Retina (tissue), 1 donor: Measurements from ENCODE around the gene SKP1.

Experiments
- DNase-seq: peaks from one replicate; pipeline ENCODE4 v3.0.0-alpha.2; 2016

Gene SKP1

DNA sequence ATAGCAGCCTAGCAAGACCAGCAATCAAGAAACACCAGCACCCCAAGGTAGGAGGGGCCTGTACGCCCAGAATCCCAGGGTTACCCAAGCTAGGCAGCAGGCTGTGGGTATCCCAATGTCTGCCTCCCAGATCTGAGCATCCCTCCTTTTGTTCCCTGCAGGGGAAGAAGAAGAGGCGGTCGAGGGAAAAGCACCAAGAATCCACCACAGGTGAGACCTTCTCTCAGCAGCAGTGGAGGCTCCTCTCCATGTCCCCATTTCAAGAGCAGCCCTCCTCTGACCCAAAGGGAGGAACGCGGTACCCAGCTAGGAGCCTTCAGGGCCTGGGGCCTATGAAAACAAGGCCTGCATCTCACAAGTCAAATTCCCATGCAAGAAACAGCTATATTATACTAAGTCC is 33.3 kb downstream of the SKP1 start:
- no peak for DNase-seq

DNA sequence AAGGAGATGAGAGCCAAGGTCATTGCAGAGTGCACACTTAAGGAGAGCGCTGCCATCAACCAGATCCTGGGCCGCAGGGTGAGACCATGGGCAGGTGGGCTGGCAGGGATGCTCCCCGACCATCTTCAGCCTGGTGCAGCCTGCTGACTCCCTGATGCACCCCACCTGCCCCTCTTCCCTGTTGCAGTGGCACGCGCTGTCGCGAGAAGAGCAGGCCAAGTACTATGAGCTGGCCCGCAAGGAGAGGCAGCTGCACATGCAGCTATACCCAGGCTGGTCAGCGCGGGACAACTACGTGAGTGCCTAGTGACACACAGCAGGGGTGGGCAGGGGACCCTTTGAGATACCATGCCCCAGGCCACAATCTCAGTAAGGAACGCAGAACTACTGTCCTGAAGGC is 33.9 kb downstream of the SKP1 start:
- DNase-seq: no peak

DNA sequence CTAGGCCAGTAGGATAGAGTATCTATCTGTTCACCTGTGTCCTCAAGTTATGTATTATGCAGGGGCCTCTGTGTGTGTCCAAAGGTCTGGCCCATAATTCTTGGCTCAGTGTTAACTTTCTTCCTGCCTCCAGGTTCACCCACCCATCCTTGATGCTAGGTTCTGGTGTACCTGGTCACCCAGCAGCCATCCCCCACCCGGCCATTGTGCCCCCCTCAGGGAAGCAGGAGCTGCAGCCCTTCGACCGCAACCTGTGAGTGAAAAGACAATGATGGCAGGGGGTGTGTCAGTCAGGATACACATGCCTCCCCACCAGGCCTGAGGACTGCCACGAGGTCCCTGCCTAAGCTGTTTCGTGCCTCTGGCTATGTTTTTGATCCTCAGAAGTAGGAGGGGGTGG is 34.7 kb downstream of the SKP1 start:
- DNase-seq: no peak

DNA sequence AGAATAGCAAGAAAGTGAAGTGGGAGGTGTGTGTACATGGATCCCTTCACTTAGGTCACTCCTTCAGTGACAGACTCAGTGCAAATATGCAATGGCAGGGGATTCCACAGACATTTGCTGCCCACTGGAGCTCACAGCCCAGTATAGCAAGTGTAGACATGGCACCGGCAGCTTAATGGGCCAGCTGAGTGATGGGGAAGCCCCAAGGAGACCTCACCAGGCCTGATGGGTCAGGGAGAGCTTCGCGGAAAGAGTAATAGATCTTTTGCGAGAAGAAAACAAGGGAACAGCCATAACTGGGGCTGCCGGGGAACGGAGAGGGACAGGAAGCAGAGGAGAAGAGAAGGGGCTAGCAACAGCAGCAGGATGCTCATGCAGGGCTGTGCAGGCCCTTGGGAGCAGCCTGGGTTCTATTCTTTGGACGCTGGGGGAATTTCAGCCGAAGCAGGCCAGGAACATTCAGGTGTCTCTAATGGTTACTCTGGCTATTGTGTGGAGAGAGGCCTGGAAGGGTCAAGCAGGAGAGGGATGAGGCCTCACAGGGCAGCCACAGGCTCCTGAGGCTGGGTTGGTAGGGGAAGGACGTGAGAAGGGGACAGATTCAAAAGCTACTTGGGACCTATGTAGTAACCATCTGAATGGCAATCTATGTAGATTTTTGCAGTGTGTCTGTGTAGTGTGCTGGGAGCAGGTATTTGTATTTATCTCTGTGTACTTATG is 35.3 kb downstream of the SKP1 start:
- no peak for DNase-seq

DNA sequence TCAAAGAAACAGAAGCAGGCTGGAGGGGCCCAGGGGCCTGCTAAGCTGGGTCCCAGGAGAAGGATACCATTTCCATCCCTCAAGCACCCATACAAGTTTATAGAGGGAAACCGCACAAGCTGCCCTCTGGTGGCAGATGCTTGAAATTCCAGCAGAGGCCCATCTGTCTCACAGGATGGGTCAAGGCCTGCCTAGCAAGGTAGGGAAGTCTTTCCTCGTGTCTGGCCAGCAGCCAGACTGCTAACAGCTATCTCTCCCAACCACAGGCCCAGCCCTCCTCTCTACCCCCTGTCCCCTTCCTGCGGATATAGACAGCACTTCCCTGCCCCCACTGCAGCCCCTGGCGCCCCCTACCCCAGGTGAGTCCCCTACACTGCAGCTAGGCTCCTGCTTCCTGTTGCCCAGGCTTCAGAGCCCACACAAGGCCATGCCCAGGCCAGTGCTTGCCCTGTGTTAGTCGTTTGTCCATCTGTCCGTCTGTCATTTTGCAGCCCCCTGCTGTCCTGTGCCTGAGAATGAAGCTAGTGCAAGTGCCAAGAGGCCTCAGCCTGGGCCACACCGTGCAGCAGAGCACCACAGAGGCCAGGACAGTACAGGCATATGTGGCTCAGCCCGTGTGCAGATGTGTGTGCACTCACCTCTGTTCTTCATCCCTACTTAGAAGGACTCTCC is 36.1 kb downstream of the SKP1 start:
- DNase-seq: peak; percentile 64

DNA sequence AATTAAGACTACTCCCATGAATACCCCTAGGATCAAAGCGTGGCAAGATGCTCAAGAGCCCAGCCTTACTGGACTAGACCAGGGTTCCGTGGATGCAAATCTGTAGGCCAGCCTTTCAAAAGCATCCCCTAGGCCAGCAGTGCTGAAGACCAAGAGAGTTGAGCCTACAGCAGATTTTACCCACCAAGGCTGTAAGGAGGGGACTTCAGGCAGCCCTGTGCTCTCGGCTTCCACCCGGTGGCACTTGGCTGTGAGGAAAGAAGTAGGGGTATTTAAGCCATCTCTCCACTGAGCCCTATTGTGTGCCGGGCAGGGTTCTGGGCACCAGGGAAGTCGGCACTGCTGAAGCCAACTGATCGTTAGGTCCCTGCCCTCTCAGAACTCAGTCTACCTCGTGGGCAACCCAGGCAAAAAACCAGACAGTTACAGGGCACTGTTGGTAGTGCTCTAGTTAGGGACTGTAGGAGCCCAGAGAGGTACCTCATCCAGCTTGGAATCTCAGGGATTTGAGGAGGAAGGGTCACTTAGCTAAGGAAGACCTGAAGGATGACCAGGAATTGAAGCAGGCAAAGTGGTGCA is 36.8 kb downstream of the SKP1 start:
- DNase-seq: no peak

DNA sequence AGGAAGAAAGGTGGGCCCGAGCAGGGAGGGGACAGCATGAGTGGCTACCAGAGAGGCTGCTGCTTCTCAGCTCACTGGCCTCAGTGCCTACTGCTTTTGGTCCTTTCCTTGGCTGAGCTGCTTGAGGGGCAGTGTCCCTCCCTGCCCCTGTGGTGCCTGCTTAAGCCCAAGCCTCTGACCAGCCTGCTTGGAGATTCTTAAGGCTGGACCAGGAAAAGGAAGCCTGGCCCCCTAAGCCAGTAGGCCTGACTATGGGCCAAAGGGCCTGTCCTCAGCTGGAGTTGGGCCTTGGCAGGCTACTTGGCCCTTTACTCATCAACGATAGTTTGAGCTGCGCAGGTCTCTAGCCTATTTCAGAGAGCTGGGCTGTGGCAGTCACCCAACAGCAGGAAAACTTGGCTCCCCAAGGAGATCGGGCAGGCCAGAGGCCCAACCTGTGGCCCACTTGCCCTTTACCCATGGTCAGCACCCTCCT is 37.3 kb downstream of the SKP1 start:
- no peak for DNase-seq

DNA sequence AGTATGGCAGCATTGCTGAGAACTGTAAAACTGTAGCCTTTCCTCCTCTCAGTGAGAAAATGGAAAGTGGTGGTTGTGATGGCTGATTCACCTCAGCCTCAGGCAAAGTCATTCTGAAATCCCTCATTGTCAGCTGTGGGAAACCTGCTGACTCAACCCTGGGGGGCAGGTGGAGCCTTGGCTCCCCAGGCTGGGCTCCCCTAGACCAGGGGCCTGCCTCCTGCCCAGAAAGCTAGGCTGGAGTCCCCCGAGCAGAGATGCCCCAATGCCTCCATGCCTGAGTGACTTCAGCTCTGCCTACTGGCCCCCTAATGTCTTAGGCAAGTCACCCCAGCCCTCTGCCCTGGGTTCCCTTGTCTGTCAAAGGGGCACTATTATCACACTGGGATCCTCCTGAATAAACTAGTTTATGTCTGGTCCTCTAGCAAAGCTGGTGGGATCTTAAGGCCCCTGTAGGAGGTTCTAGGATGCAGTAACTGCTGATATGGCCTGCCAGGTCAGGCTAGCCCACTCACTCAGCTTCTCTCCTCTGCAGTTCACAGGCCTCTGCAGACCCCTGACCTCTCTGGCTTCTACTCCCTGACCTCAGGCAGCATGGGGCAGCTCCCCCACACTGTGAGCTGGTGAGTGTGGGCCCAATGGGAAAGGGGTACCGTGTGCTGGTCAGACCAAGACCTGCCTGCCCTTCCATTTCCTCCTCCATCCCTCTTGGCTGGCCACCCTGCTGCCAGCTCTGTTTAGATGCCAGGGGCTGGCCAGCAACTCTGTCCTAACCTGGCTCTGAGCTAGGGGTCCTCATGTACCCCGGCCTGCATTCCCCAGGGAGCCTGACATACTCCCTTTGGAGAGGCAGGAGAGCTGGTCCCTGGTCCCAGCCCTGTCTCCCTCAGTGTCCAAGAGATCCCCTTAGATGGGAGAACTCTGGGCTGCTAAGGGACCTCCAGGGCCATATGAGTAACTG is 38.1 kb downstream of the SKP1 start:
- DNase-seq: no peak

DNA sequence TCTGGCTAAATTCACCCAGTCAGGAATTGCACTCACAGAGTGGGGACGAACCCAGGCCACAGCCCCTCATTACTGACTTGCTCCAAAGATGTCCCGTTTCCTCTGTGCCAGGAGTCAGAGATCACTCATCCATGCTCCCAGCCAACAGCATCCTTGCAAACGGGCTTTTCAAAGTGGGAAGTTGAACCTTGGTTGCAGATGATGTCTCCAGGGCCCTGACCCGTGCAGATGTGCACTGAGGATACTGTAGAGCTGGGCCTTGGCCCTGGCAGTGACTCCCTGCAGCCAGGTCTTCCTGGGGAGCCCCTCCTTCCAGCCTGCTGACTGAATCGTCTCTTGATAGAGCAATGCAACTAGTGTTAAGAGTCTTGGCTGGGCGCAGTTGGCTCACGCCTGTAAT is 40.0 kb downstream of the SKP1 start:
- no peak for DNase-seq

DNA sequence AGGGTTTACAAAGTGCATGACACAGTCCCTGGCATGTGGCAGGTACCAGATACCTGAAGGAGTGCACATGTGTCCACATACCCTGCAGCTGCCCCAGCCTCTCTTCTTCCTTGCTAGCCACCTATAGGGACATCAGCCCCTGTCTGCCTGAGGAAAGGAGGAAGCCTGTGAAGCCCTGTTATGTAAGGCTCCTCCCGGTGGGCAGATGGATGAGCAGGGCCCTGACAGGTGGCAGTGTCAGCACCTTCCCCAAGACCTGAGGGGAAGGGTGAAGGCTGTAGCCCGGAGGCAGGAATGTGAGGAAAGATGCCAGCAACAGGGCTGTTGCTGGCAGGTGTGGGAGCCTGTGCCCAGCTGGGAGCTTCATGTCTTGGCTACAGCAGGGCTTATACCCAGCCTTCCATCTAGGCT is 40.5 kb downstream of the SKP1 start:
- DNase-seq: no peak

DNA sequence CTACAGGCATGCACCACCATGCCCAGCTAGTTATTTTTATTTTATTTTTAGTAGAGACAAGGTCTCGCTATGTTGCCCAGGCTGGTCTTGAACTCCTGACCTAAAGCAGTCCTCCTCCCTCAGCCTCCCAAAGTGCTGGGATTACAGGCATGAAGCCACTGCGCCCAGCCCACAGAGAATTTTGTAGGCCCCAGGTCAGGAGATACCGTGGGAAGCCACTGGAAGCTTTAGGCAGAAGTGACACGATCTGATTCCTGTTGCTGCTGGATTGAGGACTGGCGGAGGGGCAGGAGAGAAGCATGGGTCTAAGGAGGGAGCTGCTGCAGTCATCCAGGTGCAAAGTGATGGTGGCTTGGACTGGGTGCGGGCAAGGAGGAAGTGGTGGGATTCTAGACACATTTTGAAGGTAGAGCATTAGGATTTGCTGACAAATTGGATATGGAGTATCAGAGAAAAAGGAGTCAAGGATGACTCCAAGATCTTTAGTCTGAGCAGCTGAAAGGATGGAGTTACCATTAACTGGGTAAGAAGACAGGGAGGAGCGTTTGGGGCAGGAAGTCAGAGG is 41.6 kb downstream of the SKP1 start:
- DNase-seq: no peak

DNA sequence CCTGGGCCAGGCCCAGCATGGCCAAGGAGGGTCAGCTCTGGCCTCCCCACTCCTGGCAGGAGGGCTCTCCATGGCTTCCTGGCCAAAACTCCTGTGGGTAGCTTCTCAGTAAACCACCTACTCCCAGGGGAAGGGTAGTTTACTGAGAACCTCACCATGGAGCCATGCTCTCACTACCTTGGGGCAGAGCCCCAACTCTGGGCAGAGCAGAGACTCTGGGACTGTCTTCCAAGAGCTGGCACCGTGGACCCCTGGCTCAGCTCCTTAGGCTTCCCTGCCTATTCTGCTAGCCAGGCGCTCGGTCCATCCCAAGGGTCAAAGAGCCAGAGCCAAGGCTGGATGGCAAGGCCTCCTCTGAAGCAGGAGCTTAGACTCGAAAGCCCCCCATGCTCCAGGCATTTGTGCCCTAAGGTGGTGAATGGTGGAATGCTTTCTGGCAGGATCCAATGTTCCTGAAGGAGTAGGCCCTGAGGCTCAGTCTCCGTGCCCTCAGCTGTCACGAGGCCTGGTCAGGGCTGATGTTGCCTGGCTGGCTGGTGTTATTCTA is 42.7 kb downstream of the SKP1 start:
- no peak for DNase-seq

DNA sequence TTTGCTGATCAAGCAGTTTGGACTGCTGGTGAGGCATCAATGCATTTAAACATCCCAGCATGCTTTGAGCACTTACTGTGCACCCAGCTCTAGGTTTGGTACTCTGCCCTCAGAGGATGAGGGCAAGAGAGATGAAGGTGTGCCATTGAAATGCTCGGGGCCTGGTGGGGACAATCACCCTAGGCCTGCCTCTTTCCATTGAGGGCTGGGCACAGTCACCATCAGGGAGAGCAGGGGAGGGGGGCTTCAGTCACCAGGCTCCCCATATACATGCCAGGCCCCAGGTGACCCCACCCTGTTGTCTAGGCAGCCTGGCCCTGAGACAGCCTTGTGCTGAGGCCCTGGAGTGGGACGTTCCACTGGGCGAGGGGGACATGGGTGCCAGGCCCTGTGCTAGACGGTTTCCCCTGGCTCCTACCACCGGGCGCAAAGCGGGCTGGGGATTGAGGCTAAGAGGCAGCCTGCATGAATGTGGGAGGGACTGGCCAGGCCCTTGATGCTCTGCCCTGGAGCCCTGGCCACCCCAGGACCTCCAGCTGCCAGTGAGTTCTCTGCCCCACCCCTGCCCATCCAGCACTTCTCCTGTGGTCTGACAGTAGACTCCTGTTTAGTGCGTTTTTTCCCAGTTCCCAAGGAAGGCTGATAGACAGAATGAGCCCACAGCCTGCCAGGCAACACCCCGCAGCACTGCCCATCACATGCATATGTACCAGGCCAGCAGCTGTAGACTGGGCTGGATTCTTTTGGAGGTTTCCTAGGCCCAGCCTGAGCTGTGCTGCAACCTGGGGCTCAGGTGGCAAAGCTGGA is 43.4 kb downstream of the SKP1 start:
- no peak for DNase-seq

DNA sequence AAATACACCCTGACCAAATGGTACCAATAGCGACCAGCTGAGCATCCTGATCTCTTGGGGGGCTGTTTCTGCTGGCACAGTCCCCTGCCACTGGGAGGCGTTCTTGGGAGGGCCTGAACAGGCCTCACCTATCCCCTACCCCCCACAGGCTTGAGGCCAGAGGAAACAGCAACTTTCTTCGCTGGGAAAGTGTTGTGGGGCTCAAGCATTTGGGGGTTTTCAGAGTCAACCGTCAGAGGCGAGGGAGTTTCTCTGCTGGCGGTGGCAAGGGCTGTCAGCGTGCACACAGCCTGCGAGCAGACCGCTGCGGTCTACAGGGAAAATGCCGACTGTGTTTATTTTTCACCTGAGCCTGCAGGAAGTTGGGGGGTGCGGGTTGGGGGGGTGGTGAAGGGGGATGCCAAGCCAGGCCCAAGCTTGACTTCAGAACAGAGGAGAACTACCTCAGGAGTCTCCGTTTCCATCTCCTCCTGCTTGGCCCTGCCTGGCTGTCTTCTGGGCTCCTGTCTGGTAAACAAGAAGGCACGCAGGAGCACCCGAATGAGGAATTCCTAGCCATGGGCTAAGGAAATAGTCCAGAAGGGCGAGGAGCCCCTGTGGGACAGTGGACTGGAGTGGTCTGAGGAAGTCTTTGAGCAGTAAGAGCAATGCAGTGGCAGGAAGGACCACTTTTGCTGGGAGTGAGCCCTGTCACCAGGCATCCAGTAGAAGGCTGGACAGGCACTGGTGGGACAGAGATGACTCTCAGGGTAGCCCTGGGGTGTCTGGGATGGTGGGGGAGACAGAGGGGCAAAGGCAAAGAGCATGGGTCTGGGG is 44.2 kb downstream of the SKP1 start:
- DNase-seq: no peak

DNA sequence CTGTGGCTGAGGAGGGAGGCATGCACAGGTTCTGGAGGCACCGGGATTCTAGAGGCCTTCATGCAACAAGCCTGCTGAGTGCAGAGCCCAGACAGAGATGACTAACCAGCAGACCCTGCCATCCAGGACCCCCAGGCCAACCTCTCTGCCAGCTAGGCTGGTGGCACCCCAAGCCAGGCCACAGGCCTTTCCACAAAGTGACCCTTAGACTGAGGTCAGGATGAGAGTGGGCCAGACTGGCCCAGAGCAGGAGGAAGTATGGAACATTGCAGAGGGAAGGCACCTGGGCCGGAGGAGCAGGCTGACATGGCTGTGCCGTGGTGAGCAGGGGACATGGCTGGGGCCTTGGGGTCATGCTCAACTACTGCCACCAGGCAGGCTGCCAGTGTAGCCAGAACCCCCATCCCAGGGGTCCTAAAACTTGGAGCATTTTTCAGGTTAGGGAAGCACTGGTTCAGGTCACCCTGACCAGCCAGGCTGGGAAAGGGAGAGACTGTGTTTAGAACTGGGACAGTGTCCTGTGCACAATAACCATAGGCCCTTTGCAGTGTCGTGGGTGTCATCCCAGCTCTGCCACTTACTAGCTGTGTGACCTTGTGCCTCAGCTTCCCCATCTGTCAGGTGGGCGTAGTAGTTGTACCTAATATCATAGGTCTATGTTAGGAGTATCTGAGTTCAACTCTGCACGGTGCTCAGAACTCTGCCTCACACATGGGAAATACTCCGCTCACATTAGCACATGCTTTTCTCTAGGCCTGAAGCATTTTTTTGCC is 45.0 kb downstream of the SKP1 start:
- DNase-seq: no peak

DNA sequence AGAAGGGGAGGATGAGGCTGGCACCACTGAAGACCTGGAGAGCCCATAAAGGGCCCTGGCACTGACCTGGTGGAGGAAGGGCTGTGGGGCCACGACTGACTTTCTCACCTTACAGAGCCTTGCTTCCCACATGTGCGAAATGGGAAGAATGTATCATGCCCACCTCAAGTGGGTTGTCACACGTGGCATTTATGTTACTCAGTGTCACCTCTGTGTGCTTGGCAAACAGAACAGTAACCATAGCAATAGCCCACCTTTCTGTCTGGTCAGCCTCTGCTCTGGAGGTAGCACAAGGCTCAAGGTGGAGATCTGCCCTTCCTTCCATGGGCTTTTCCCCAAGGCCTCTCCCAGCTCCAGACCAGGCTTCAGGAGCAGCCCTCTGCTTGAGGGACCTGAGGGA is 45.6 kb downstream of the SKP1 start:
- no peak for DNase-seq

DNA sequence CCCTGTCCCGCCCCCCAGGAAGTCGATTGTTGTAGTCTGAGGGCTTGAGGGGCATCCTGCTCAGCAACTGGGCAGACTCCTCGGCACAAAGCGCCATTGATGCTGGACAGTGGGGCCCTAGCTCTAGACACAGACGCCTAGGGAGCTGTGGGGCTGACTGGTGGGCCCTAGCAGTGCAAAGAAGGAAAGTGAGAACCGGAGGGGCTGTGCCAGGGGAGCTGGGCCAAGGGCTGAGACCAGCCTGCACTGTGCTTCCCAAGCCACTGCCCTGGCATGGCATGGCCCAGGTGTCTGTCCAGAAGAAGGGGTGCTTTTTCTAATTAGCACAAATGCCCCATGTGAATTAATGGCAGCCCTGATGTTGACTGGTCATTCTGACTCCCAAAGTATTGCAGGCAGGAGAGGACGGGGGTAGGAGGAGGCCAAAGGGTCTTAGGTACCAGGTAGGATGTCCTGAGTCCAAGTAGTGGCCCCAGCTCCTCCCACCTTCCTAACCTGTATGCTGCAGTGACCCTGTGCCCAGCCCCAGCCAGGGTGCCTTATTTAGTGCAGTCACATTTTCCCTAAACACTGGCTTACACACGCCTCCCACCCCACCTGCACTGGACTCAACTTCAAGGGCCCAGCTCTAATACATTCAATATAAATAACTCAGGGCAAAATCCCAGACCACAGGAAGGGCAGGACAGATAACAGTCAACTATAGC is 46.4 kb downstream of the SKP1 start:
- no peak for DNase-seq

DNA sequence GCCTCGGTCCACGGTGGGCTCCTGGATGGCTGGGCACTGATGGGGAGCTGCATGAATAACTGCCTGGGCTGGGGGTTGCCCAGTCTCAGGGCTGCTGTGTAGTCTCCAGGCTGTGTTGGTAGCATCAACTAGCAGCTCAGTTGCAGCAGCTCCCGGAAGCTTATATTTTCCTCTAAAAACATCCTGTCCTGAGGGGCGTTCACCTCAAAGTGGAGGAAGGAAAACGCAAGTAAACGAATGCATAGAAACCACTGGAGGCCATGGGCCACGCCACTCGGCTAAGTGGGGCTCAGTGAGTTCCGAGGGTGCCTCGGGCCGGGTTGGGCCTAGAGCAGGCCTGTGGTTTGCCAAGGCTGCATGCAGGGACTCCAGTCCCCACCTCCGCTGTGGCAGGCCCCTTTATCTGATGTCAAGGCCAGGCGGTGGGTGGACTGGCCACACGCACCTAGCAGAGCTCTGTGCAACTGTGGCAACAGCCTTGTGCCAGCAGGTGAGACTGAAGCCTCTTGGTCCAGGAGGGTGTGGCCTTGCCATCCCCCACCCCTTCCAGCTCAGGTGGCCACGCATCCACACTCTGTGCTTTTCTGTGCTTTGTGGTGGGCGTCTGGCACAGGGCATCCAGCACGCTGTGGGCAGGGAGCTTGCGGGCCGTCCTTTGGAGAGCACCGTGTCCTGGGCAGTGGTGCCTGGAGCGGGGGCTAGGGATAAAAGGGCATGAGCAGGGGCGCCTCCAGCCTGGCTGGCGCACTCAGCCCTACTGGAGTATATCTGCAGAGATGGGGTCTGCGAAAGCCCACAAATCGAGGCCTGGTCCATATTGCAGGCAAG is 47.1 kb downstream of the SKP1 start:
- no peak for DNase-seq
